Suppressor macrophage (primary cell): ENCODE results near the gene LDB3.
"Not testable (repeated sequence)": the region's sequence is repeated elsewhere in the genome, so short reads cannot be mapped to it uniquely, and the experiment has no call there.

ENCODE experiments used
- DNase-seq, 4 experiments: peaks; one replicate each; pipeline ENCODE4 v3.0.0-alpha.2; 2020 to 2022
- total RNA-seq, 17 experiments: gene quantifications; one replicate each; lab custom pipeline; 2026; ENCODE audit warnings: mixed read lengths in 6 of 17, inconsistent platforms in 3 of 17; lab: John Stamatoyannopoulos, UW

LDB3 gene
- 0 to 4.8 (median 0) reads per million in 17 experiments for total RNA-seq

- no peak for DNase-seq
Measured at GRCh38 chr10:86668297-86669165, at the start of gene LDB3. Gene LDB3, plus strand, starts transcription at chr10:86668511. Its CDS starts 181 bp downstream, at chr10:86668692.

GRCh38 chr10:86628311-86628710, 40.0 kb upstream of the LDB3 start:
- no peak for DNase-seq

GRCh38 chr10:86630079-86630478, 38.2 kb upstream of the LDB3 start:
- no peak for DNase-seq

GRCh38 chr10:86632009-86632800, 36.1 kb upstream of the LDB3 start:
- peak in 2 of 4 experiments; percentile 1 to 8 for DNase-seq

- DNase-seq: no peak
Measured at GRCh38 chr10:86632951-86633350, 35.4 kb upstream of the LDB3 start.

- DNase-seq: no peak
Measured at GRCh38 chr10:86635402-86635801, 32.9 kb upstream of the LDB3 start.

- DNase-seq: no peak
Measured at GRCh38 chr10:86636311-86636710, 32.0 kb upstream of the LDB3 start.

GRCh38 chr10:86642021-86642420, 26.3 kb upstream of the LDB3 start:
- no peak for DNase-seq

- no peak for DNase-seq
Measured at GRCh38 chr10:86642499-86642898, 25.8 kb upstream of the LDB3 start.

GRCh38 chr10:86644152-86644793, 24.0 kb upstream of the LDB3 start:
- DNase-seq: peak in 3 of 4 experiments; percentile 4 to 18 (median 7)

- no peak for DNase-seq
Measured at GRCh38 chr10:86644794-86645445, 23.4 kb upstream of the LDB3 start.

- DNase-seq: not testable (repeated sequence)
Measured at GRCh38 chr10:86645621-86646165, 22.6 kb upstream of the LDB3 start.

- DNase-seq: no peak
Measured at GRCh38 chr10:86646532-86646931, 21.8 kb upstream of the LDB3 start.

- DNase-seq: no peak
Measured at GRCh38 chr10:86646933-86647332, 21.4 kb upstream of the LDB3 start.

- no peak for DNase-seq
Measured at GRCh38 chr10:86647773-86648703, 20.3 kb upstream of the LDB3 start.

GRCh38 chr10:86648704-86649427, 19.4 kb upstream of the LDB3 start:
- no peak for DNase-seq

GRCh38 chr10:86649471-86650150, 18.7 kb upstream of the LDB3 start:
- DNase-seq: no peak

- DNase-seq: no peak
Measured at GRCh38 chr10:86650151-86650550, 18.2 kb upstream of the LDB3 start.

GRCh38 chr10:86651021-86651471, 17.3 kb upstream of the LDB3 start:
- DNase-seq: no peak
